ENCODE results near the gene AAR2. TPM values are rescaled to one million over a fixed set of nuclear protein-coding genes. Genes with fewer than 3 reads are reported as not detected.

AAR2 gene
- total RNA-seq, 1 experiment from 2014 or later: 22.5 TPM

- no peak overlapping the region for H3K27ac Mint-ChIP-seq
- ChIA-PET POLR2A (no interaction called here), CTCF (interaction anchor here (0.8 to 1.6 kb wide), 3 partner anchors 53 to 263 kb away, joined by 3 to 4 read pairs (median 4); no protein-coding TSS in a partner anchor)
- H3K27me3 Mint-ChIP-seq (ENCODE audit: low read depth): no peaks in the 10 kb centered on the region
- DNase-seq (ENCODE audit: low spot score): no peak
- H3K36me3 Mint-ChIP-seq: peaks cover 7% of the 10 kb centered on the region; the same call in 1 of the 2 replicates
- H3K4me1 Mint-ChIP-seq: peaks cover 22% of the 10 kb centered on the region
- H3K9me3 Mint-ChIP-seq: no peaks in the 10 kb centered on the region
- H3K4me3 Mint-ChIP-seq: no peak overlapping the region
- TF ChIP-seq TCF7 (CRISPR knock-in tag; IDR thresholded peaks at IDR 0.05; ENCODE audit: low read depth) (no peak), ZNF138 (CRISPR knock-in tag; conservative IDR thresholded peaks at IDR 0.05) (no peak), NR2C2 (CRISPR knock-in tag; IDR thresholded peaks at IDR 0.05) (no peak), ZNF121 (CRISPR knock-in tag; IDR thresholded peaks at IDR 0.05) (no peak), FOXK1 (CRISPR knock-in tag; IDR thresholded peaks at IDR 0.05) (no peak)
- ATAC-seq: no peak
Observed at GRCh38 chr20:36255445-36255844, 19.2 kb downstream of the AAR2 start.

GRCh38 chr20:36259177-36260061, 23.1 kb downstream of the AAR2 start:
- TF ChIP-seq GTF2I (CRISPR knock-in tag; conservative IDR thresholded peaks at IDR 0.05): no peak
- TF ChIP-seq E2F1 (CRISPR knock-in tag; IDR thresholded peaks at IDR 0.05): no peak
- no peak for TF ChIP-seq ETV6 (CRISPR knock-in tag; IDR thresholded peaks at IDR 0.05)
- TF ChIP-seq ZNF317 (CRISPR knock-in tag; IDR thresholded peaks at IDR 0.05; ENCODE audit: borderline replicate concordance, low read depth): no peak
- no peak for TF ChIP-seq STAT6 (CRISPR knock-in tag; conservative IDR thresholded peaks at IDR 0.05; ENCODE audit: low read depth)
- TF ChIP-seq SOX15 (CRISPR knock-in tag; IDR thresholded peaks at IDR 0.05): no peak
- TF ChIP-seq MYBL2 (CRISPR knock-in tag; IDR thresholded peaks at IDR 0.05): no peak
- no peak for TF ChIP-seq OVOL2 (CRISPR knock-in tag; IDR thresholded peaks at IDR 0.05; ENCODE audit: borderline replicate concordance)
- TF ChIP-seq NR3C1 (CRISPR knock-in tag; conservative IDR thresholded peaks at IDR 0.05; ENCODE audit: low read depth): no peak
- TF ChIP-seq ARID4B (CRISPR knock-in tag; IDR thresholded peaks at IDR 0.05; ENCODE audit: borderline replicate concordance): no peak
- TF ChIP-seq USF1 (CRISPR knock-in tag; IDR thresholded peaks at IDR 0.05): no peak
- no peak for TF ChIP-seq IRF2 (CRISPR knock-in tag; IDR thresholded peaks at IDR 0.05; ENCODE audit: borderline replicate concordance, low read depth)
- no peak for TF ChIP-seq GABPB1 (CRISPR knock-in tag; IDR thresholded peaks at IDR 0.05)
- Mint-ChIP-seq H3K4me3 (no peak overlapping the region), H3K27ac (peak overlapping the region; percentile 42), H3K4me1 (peaks cover 15% of the 10 kb centered on the region), H3K36me3 (peaks cover 7% of the 10 kb centered on the region; the same call in 1 of the 2 replicates), H3K27me3 (ENCODE audit: low read depth) (no peaks in the 10 kb centered on the region), H3K9me3 (no peaks in the 10 kb centered on the region)
- ChIA-PET POLR2A (no interaction called here), CTCF (interaction anchor here (0.9 to 3.3 kb wide), 8 partner anchors 14 to 180 kb away, joined by 3 to 18 read pairs (median 5); no protein-coding TSS in a partner anchor)
- DNase-seq (ENCODE audit: low spot score) (no peak), ATAC-seq (peak; percentile 60)
